Omental fat pad (tissue), 4 donors: ENCODE results near the gene MAP3K12. TPM values are rescaled to one million over a fixed set of nuclear protein-coding genes. Genes with fewer than 3 reads are reported as not detected.

ENCODE experiments used
- ATAC-seq: fragments of 150-250 bp; one replicate; pipeline ENCODE4 v1.9.1; 2016; ENCODE audit warnings: mild to moderate bottlenecking, moderate library complexity; ENCODE audit not compliant: low FRiP score
- DNase-seq: peaks from one replicate; pipeline ENCODE4 v3.0.0-alpha.2; 2019; ENCODE audit warnings: low spot score
- total RNA-seq, 4 donors: library from RNA; depleted of rRNA; stranded (reverse); fragments of >200 nt; gene quantifications; one replicate each; pipeline ENCODE4 v1.1.0, GENCODE V29; 2016
- TF ChIP-seq, protein P1 (sequence below), 3 donors: fragments of 450-650 bp; IDR thresholded peaks; one replicate each; pipeline ENCODE4 v1.5.1; 2016 to 2017; ENCODE audit warnings: antibody characterized with exemption in 3 of 3, mild to moderate bottlenecking in 3 of 3, moderate library complexity in 2 of 3

The MAP3K12 gene
- total RNA-seq, 4 donors from 2014 or later = 5.5 to 35.9 (median 17.1) TPM

DNA sequence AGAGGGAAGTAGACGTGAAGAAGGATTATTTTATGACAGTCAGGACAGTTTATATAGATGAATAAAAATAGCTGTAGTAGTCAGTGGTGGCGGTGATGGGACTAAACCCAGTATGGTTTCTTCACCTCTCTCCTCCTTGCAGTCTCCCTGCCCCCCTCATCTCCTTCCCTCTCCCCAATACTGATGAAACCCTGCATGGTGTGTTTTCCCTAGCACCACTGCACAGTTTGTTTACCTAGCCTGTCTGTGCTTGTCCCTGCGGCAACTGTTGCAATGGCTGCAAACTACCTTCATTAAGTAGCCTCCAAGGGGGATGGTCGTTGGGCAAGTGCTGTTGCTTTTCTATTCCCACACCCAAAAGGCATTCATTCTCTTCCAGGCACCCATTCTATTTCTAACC, 32.6 kb downstream of the MAP3K12 start:
- TF ChIP-seq, protein P1, sequence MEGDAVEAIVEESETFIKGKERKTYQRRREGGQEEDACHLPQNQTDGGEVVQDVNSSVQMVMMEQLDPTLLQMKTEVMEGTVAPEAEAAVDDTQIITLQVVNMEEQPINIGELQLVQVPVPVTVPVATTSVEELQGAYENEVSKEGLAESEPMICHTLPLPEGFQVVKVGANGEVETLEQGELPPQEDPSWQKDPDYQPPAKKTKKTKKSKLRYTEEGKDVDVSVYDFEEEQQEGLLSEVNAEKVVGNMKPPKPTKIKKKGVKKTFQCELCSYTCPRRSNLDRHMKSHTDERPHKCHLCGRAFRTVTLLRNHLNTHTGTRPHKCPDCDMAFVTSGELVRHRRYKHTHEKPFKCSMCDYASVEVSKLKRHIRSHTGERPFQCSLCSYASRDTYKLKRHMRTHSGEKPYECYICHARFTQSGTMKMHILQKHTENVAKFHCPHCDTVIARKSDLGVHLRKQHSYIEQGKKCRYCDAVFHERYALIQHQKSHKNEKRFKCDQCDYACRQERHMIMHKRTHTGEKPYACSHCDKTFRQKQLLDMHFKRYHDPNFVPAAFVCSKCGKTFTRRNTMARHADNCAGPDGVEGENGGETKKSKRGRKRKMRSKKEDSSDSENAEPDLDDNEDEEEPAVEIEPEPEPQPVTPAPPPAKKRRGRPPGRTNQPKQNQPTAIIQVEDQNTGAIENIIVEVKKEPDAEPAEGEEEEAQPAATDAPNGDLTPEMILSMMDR (IDR thresholded peaks at IDR 0.05) = no peak
- no peak for DNase-seq
- no peak for ATAC-seq

DNA sequence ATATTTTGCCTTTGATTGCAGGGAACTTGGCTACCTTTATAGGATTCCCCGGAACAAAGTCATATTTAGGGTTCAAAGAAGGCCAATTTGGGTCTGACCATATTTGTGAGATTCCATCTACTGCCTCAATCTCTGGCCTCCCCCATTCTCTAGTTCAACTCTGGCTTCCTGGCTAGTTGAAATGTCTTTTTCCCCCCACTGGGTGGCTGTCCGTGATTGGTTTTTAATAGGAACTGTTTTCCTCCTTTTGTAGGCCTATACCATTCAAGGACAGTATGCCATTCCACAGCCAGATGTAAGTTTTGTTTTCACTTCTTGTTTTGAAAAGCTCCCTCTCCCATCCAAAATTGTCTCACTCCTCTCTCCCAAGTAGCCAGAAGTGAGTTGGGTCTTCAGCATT, 33.6 kb downstream of the MAP3K12 start:
- DNase-seq = no peak
- no peak for ATAC-seq
- TF ChIP-seq, protein P1 (IDR thresholded peaks at IDR 0.05) = no peak

DNA sequence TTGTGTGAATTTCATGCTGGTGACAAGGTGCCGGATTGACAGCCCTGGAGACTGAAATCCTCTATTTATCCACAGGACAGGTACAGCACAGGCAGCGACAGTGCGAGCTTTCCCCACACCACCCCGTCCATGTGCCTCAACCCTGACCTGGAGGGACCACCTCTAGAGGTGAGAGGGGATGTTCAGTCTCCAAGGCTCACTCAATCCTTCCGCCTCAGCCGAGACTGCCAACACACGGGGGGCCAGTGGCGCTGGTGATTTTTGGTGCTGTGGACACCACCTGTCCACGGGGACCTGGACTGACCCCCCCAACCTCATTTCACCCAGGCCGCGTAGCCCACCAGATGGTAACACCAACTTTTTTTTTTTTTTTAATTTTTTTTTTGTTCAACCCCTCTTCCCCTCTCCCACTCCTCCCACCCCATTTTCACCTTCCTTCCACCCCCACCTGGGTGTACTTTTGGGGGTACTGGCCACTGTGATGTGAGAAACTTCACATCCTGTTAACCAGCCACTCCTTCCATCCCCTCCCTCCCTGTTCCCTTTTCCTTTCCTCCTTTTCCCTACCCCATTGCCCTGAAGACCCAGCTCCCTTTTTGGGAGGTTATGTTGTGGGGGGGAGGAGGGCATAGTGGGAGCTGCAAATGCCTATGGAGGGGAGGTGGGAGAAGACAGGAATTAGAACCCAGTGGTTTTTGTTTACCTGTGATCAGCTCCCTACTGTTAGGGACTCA, 34.4 kb downstream of the MAP3K12 start:
- no peak for ATAC-seq
- TF ChIP-seq, protein P1 (IDR thresholded peaks at IDR 0.05) = no peak
- DNase-seq = no peak

DNA sequence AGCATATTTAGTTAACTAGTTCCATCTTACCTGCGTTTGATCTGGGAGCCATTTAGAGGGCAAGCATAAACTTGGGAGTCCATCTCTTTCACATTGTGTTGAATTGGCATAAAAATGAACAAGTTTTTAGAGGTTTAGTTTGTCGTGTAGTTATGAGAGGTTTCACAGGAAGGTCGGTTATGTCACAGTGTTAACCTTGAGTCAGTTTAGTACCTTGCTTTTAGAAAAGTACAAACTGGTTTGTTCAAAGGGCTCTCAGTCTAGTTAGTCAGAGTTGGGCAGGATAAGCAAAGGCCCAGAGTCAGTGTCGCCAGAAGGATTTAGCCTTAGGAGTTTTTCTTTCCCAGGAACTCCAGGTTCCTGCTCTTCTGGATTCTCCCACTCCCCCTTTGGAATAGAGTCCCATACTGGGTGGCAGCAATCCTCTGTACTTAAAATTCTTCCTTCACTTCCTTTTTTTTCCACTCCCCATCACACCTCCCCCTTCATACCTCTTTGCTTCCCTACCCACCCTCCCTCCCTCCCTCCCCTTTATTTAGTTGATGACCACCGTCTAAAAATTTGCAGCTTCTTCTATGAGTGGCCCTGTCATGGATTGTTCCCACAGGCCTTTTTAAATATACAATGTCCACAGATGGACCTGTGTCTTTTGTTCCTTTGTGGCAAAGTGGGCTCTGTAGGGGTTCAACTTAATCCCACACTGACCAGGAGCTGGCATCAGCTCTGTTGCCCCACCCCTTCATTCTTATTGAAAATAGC, 35.3 kb downstream of the MAP3K12 start:
- DNase-seq (no peak), ATAC-seq (no peak)
- TF ChIP-seq, protein P1 (IDR thresholded peaks at IDR 0.05) = no peak

DNA sequence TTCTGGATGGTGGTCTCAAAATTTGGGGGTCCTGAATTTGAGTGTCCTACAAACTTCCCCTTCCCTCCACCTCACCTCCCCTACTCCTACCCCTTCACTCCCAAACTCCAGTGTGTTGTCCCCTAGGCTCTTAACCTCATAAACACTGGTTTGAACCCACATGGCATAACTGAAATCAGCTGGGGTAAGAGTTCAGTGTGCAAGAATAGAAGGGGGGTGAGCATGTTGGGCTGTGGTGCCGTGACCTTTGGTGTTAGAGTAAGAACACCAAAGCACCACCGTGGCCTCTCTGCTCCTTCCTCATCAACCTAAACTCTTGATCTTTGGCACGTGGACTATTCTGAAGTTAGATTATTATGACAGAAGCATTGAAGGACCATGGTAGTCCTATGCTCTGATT, 36.3 kb downstream of the MAP3K12 start:
- no peak for ATAC-seq

DNA sequence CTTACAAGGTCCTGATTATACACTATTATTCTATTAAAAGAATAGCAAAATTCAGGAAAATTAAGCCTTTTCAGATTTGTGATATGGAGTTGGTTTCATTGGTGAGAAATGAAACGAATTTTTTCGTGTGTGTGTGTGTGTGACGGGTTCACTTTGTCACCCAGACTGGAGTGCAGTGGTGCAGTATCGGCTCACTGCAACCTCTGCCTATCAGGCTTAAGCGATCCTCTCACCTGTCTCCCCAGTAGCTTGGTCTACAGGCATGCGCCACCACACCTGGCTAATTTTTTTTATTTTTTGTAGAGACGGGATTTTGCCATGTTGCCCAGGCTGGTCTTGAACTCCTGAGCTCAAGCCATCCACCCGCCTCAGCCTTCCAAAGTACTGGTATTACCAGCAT, 37.7 kb downstream of the MAP3K12 start:
- ATAC-seq = no peak
- TF ChIP-seq, protein P1 (IDR thresholded peaks at IDR 0.05) = no peak
- DNase-seq = no peak

More for the DNA sequence above, 36.3 kb downstream of the MAP3K12 start:
- no peak for DNase-seq
- TF ChIP-seq, protein P1 (IDR thresholded peaks at IDR 0.05) = no peak
